ENCODE data around the gene BRME1. TPM values are rescaled to one million over a fixed set of nuclear protein-coding genes. Genes with fewer than 3 reads are reported as not detected.

Gene BRME1
- total RNA-seq, 1 experiment from 2014 or later, result 1.7 TPM

DNA sequence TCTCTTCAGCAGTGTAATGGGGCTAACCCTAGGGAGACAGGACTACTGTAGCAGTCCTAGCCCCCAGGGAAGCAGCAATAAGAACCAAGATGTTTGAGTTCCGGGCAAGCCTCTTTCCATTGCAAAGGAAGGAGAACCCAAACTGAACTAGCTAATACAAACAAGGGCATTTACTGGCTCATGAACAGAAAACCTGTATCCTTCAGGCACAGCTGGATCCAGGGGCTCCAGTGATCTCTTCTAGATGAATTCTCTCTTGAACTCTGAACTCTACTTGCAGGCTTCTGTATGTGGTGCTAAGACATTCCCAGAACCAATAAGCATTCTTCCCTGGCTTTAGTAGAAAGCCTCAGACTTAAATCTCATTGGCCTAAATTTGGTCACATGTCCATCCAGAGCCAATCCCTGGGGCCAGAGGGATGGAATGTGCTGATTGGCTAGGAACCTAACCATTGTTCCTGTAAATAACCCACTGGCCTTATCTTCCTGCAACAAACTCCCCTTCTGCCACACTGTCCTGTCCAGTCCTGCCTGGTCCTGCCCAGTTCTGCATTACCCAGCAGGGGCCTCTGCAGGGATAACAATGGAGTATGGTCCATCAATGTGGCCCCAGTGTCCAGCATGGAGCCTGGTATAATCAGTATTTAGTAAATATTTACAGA is 36.2 kb upstream of the BRME1 start:
- no peak overlapping the region for H3K9ac ChIP-seq (ENCODE audit: low read length)
- ATAC-seq, result peak; percentile 55
- CTCF ChIA-PET, result no interaction called here

More for the DNA sequence above, 36.2 kb upstream of the BRME1 start:
- H3K4me1 ChIP-seq (ENCODE audit: control insufficient read depth in 1 of 2, insufficient read depth in 2 of 2, low read length in 2 of 2), result no peaks in the 10 kb centered on the region
- POLR2A ChIA-PET, result no interaction called here
- H3K9me3 ChIP-seq (ENCODE audit: control insufficient read depth in 1 of 2, insufficient read depth in 1 of 2, low read depth in 1 of 2, low read length in 2 of 2), result no peaks in the 10 kb centered on the region
- TF ChIP-seq, protein P1, sequence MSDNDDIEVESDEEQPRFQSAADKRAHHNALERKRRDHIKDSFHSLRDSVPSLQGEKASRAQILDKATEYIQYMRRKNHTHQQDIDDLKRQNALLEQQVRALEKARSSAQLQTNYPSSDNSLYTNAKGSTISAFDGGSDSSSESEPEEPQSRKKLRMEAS (IDR thresholded peaks at IDR 0.05), result no peak
- TF ChIP-seq EZH2 (IDR thresholded peaks at IDR 0.05), result no peak
- TF ChIP-seq, protein P2, sequence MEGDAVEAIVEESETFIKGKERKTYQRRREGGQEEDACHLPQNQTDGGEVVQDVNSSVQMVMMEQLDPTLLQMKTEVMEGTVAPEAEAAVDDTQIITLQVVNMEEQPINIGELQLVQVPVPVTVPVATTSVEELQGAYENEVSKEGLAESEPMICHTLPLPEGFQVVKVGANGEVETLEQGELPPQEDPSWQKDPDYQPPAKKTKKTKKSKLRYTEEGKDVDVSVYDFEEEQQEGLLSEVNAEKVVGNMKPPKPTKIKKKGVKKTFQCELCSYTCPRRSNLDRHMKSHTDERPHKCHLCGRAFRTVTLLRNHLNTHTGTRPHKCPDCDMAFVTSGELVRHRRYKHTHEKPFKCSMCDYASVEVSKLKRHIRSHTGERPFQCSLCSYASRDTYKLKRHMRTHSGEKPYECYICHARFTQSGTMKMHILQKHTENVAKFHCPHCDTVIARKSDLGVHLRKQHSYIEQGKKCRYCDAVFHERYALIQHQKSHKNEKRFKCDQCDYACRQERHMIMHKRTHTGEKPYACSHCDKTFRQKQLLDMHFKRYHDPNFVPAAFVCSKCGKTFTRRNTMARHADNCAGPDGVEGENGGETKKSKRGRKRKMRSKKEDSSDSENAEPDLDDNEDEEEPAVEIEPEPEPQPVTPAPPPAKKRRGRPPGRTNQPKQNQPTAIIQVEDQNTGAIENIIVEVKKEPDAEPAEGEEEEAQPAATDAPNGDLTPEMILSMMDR (IDR thresholded peaks at IDR 0.05 in 2 of 3, conservative IDR thresholded peaks at IDR 0.05 in 1 of 3; ENCODE audit: borderline replicate concordance in 1 of 3, insufficient read depth in 1 of 3, low read depth in 2 of 3, low read length in 2 of 3), result no peak
- TF ChIP-seq EGR1 (IDR thresholded peaks at IDR 0.05; ENCODE audit: low read depth), result no peak
- no peak for TF ChIP-seq FOSL1 (IDR thresholded peaks at IDR 0.05; ENCODE audit: low read depth)
- TF ChIP-seq YY1 (IDR thresholded peaks at IDR 0.05; ENCODE audit: extremely low read depth, insufficient replicate concordance, low read depth, low read length), result no peak
- no peak for TF ChIP-seq CBX3 (IDR thresholded peaks at IDR 0.05; ENCODE audit: low read depth)
- TF ChIP-seq RAD21 (IDR thresholded peaks at IDR 0.05; ENCODE audit: low read depth), result no peak
- TF ChIP-seq ZNF274 (IDR thresholded peaks at IDR 0.05; ENCODE audit: low read depth, low read length), result no peak
- TF ChIP-seq ELF1 (IDR thresholded peaks at IDR 0.05; ENCODE audit: borderline replicate concordance, low read depth), result no peak
- no peak for TF ChIP-seq POLR2A (IDR thresholded peaks at IDR 0.05; ENCODE audit: borderline replicate concordance, extremely low read depth, insufficient read depth, insufficient read length)
- no peak for TF ChIP-seq SP1 (IDR thresholded peaks at IDR 0.05; ENCODE audit: low read depth)
- no peak for TF ChIP-seq POLR2AphosphoS5 (IDR thresholded peaks at IDR 0.05; ENCODE audit: low read depth, low read length)
- TF ChIP-seq, protein P3, sequence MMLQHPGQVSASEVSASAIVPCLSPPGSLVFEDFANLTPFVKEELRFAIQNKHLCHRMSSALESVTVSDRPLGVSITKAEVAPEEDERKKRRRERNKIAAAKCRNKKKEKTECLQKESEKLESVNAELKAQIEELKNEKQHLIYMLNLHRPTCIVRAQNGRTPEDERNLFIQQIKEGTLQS (IDR thresholded peaks at IDR 0.05), result no peak
- TF ChIP-seq SIN3A (IDR thresholded peaks at IDR 0.05; ENCODE audit: low read depth), result no peak
- no peak for TF ChIP-seq ZFX (IDR thresholded peaks at IDR 0.05)
- TF ChIP-seq, protein P4, sequence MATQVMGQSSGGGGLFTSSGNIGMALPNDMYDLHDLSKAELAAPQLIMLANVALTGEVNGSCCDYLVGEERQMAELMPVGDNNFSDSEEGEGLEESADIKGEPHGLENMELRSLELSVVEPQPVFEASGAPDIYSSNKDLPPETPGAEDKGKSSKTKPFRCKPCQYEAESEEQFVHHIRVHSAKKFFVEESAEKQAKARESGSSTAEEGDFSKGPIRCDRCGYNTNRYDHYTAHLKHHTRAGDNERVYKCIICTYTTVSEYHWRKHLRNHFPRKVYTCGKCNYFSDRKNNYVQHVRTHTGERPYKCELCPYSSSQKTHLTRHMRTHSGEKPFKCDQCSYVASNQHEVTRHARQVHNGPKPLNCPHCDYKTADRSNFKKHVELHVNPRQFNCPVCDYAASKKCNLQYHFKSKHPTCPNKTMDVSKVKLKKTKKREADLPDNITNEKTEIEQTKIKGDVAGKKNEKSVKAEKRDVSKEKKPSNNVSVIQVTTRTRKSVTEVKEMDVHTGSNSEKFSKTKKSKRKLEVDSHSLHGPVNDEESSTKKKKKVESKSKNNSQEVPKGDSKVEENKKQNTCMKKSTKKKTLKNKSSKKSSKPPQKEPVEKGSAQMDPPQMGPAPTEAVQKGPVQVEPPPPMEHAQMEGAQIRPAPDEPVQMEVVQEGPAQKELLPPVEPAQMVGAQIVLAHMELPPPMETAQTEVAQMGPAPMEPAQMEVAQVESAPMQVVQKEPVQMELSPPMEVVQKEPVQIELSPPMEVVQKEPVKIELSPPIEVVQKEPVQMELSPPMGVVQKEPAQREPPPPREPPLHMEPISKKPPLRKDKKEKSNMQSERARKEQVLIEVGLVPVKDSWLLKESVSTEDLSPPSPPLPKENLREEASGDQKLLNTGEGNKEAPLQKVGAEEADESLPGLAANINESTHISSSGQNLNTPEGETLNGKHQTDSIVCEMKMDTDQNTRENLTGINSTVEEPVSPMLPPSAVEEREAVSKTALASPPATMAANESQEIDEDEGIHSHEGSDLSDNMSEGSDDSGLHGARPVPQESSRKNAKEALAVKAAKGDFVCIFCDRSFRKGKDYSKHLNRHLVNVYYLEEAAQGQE (IDR thresholded peaks at IDR 0.05; ENCODE audit: low read depth), result no peak
- no peak for TF ChIP-seq TCF7L2 (IDR thresholded peaks at IDR 0.05; ENCODE audit: borderline replicate concordance, extremely low read depth, insufficient read depth, insufficient read length)
- TF ChIP-seq, protein P5, sequence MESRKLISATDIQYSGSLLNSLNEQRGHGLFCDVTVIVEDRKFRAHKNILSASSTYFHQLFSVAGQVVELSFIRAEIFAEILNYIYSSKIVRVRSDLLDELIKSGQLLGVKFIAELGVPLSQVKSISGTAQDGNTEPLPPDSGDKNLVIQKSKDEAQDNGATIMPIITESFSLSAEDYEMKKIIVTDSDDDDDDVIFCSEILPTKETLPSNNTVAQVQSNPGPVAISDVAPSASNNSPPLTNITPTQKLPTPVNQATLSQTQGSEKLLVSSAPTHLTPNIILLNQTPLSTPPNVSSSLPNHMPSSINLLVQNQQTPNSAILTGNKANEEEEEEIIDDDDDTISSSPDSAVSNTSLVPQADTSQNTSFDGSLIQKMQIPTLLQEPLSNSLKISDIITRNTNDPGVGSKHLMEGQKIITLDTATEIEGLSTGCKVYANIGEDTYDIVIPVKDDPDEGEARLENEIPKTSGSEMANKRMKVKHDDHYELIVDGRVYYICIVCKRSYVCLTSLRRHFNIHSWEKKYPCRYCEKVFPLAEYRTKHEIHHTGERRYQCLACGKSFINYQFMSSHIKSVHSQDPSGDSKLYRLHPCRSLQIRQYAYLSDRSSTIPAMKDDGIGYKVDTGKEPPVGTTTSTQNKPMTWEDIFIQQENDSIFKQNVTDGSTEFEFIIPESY (IDR thresholded peaks at IDR 0.05; ENCODE audit: extremely low read depth, insufficient replicate concordance, low read length), result no peak
- no peak for DNase-seq (ENCODE audit: low read depth, low spot score)
- no peaks in the 10 kb centered on the region for H3K79me2 ChIP-seq (ENCODE audit: insufficient read depth, low read length)
- no peaks in the 10 kb centered on the region for H3K36me3 ChIP-seq (ENCODE audit: control insufficient read depth in 1 of 2, insufficient read depth in 2 of 2, low read length in 2 of 2)
- H2AFZ ChIP-seq (ENCODE audit: low read depth, low read length, poor library complexity, severe bottlenecking), result no peak overlapping the region
- no peak overlapping the region for H3K27ac ChIP-seq (ENCODE audit: low read depth, low read length)
- RAD21 ChIA-PET (ENCODE audit: low non-redundant PET in 1 of 2, low total read pairs in 2 of 2, uncharacterized antibody in 2 of 2, unreplicated experiment in 2 of 2), result no interaction called here
- intact Hi-C loops (cut with micrococcal nuclease), result no loop called here
- BruUV-seq (replicated peaks), result no TSS peak
- H3K4me3 ChIP-seq (replicated peaks in 1 of 2; ENCODE audit: low read depth in 1 of 2, low read length in 2 of 2), result no peak overlapping the region
- H3K4me2 ChIP-seq (ENCODE audit: low read length), result no peak overlapping the region
- no peaks in the 10 kb centered on the region for H3K9me2 ChIP-seq (ENCODE audit: insufficient read depth)
- H4K20me1 ChIP-seq (ENCODE audit: insufficient read depth), result no peaks in the 10 kb centered on the region
- H3K27me3 ChIP-seq (ENCODE audit: insufficient read depth, low read length), result no peaks in the 10 kb centered on the region
